Upper lobe of right lung (tissue), 1 donor: ENCODE measurements around the gene FAM131C. TPM values are rescaled to one million over a fixed set of nuclear protein-coding genes. Genes with fewer than 3 reads are reported as not detected.
"Not testable (repeated sequence)": the region's sequence is repeated elsewhere in the genome, so short reads cannot be mapped to it uniquely, and the experiment has no call there.

Source experiments
- ATAC-seq: fragments of 200-7000 bp; cut with Tn5 transposase; one replicate; pipeline ENCODE4 v1.9.1; 2020; ENCODE audit warnings: mild to moderate bottlenecking, moderate library complexity
- DNase-seq: peaks from one replicate; pipeline ENCODE4 v3.0.0-alpha.2; 2020
- H3K27ac ChIP-seq: fragments of 200-600 bp; one replicate; pipeline ENCODE4 v1.8.0; 2022
- H3K27me3 ChIP-seq: fragments of 200-600 bp; one replicate; pipeline ENCODE4 v1.8.0; 2022; ENCODE audit warnings: mild to moderate bottlenecking
- H3K36me3 ChIP-seq: fragments of 200-600 bp; one replicate; pipeline ENCODE4 v1.8.0; 2022
- H3K4me1 ChIP-seq: fragments of 200-600 bp; one replicate; pipeline ENCODE4 v1.8.0; 2022
- H3K4me3 ChIP-seq: fragments of 200-600 bp; one replicate; pipeline ENCODE4 v1.8.0; 2022; ENCODE audit warnings: mild to moderate bottlenecking
- H3K9me3 ChIP-seq: fragments of 200-600 bp; one replicate; pipeline ENCODE4 v1.8.0; 2022
- intact Hi-C: fragments of 100-400 bp; cut with DNase I; formaldehyde crosslinking; loops from one replicate; pipeline ENCODE4 v1.11.0; 2022
- total RNA-seq: library from RNA; stranded (reverse); fragmentation: NEBNext Ultra II Directional; extraction: Animal tissue kit (Norgen Biotek cat#: 25700); gene quantifications from one replicate; pipeline ENCODE4 v1.2.1, GENCODE V29; 2021
- TF ChIP-seq, protein P1 (sequence below): fragments of 200-600 bp; IDR thresholded peaks from one replicate; pipeline ENCODE4 v1.8.0; 2022; ENCODE audit warnings: antibody characterized with exemption
- donor health status: DM: no; HTN: yes; CAD: no; lungs with severe emphysema.

Gene FAM131C
- total RNA-seq, 1 donor from 2014 or later = not detected

DNA sequence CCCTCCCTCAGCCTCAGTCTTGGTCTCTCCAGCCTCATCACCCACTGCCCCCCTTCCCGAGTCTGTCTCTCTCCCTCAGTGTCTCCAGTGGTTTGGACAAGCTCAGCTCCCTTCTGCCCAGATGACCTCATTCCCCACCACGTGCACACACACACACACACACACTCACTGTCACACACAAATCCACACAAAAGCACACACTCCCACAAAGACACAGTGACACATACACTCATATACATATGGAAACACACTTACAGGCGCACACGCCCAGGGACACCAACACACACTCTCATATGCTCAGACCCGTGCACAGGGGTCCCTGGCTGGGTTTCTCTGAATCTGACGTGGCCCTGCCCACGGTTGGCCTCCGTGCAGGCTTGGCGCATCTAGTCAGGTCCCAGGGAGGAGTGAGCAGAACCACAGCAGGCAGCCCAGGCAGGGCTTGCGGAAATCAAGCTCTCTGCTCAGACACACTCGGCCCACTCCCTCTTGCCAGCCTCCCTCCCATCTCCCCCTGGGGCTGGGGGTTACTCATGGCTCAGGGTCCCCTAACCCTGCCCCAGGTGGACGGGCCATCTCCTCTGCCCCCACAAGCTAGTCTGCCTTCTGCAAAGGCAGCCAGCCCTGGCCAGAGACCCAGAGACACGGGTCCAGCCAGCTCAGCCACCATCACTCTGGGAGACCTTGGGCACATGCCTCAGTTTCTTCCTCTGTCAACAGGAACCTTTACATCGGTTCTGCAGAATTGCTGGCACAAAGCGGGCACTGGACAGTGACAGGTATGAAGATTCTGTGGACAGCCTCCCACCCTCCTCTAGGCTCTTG, 38.5 kb upstream of the FAM131C start:
- no peak overlapping the region for H3K27ac ChIP-seq
- peaks cover 7% of the 10 kb centered on the region for H3K9me3 ChIP-seq
- intact Hi-C loops = no loop called here
- no peaks in the 10 kb centered on the region for H3K4me1 ChIP-seq
- ATAC-seq (no peak), DNase-seq (no peak)
- TF ChIP-seq, protein P1, sequence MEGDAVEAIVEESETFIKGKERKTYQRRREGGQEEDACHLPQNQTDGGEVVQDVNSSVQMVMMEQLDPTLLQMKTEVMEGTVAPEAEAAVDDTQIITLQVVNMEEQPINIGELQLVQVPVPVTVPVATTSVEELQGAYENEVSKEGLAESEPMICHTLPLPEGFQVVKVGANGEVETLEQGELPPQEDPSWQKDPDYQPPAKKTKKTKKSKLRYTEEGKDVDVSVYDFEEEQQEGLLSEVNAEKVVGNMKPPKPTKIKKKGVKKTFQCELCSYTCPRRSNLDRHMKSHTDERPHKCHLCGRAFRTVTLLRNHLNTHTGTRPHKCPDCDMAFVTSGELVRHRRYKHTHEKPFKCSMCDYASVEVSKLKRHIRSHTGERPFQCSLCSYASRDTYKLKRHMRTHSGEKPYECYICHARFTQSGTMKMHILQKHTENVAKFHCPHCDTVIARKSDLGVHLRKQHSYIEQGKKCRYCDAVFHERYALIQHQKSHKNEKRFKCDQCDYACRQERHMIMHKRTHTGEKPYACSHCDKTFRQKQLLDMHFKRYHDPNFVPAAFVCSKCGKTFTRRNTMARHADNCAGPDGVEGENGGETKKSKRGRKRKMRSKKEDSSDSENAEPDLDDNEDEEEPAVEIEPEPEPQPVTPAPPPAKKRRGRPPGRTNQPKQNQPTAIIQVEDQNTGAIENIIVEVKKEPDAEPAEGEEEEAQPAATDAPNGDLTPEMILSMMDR = no peak
- no peaks in the 10 kb centered on the region for H3K36me3 ChIP-seq
- no peaks in the 10 kb centered on the region for H3K27me3 ChIP-seq
- H3K4me3 ChIP-seq = no peak overlapping the region

DNA sequence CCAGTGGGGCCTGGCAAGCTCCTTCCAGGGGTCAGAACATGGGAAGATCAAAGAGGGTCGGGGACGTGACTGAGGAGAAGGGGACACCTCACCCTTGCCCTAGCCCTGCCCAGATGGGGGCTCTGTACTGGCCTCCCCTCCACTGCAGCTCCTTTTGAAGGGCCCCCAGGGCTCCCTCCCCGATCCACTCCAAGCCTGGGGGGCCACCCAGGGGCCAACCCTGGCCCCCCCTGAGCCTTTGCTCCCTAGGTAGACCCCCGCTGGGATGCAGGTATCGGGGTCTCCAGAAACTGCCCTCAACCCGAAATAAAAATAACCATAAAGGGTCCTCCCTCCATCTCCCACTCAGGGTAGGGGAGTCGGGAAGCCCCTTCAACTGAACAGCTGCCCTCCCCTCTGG, 37.4 kb upstream of the FAM131C start:
- intact Hi-C loops = no loop called here
- no peak for ATAC-seq
- Histone ChIP-seq H3K27ac (no peak overlapping the region), H3K36me3 (no peaks in the 10 kb centered on the region), H3K27me3 (no peaks in the 10 kb centered on the region), H3K4me3 (no peak overlapping the region), H3K4me1 (no peaks in the 10 kb centered on the region), H3K9me3 (peaks cover 7% of the 10 kb centered on the region)
- no peak for DNase-seq
- TF ChIP-seq, protein P1 = no peak

DNA sequence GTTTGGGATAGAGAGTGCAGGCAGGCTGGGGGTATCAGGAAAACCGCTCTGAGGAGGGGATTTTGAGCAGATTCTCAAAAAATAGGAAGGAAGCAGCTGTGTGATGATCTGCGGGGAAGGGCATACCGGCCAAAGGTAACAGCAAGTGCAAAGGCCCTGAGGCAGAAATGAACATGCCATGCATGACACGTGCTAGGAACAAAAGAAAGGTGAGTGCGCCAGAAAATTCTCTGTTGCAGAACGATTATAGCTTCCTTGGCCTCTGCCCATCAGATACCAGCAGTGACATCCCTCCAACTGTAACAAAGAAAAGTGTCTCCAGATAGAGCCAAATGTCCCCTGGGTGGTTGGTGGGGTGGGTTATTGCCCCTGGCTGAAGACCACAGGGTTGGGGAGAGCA, 37.0 kb upstream of the FAM131C start:
- Histone ChIP-seq H3K27ac (no peak overlapping the region), H3K4me3 (no peak overlapping the region), H3K4me1 (no peaks in the 10 kb centered on the region), H3K9me3 (peaks cover 7% of the 10 kb centered on the region), H3K27me3 (no peaks in the 10 kb centered on the region), H3K36me3 (no peaks in the 10 kb centered on the region)
- TF ChIP-seq, protein P1 = no peak
- ATAC-seq = no peak
- no peak for DNase-seq
- intact Hi-C loops = no loop called here

DNA sequence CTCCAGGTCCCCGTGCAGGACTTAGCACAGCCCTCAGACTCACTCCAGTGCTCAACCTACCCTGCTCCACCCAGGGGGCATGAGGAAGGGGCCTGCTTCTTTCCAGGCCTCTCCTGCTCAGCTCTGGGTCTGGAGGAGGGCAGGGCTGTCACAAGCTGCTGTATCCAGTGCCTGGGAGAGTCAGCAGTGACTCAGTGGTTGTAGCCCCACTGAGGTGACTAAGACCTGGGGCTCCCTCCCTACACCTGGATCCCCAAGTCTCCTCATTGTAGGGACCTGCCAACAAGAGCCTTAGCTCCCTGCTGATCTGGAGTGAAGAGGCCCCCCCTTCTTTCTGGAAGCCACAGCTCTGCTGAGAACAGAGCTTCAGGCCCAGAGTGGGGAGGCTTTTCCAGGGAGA, 36.1 kb upstream of the FAM131C start:
- no peak overlapping the region for H3K4me3 ChIP-seq
- no peak for DNase-seq
- H3K27me3 ChIP-seq = no peaks in the 10 kb centered on the region
- H3K9me3 ChIP-seq = peaks cover 7% of the 10 kb centered on the region
- TF ChIP-seq, protein P1 = no peak
- intact Hi-C loops = no loop called here
- no peak overlapping the region for H3K27ac ChIP-seq
- no peaks in the 10 kb centered on the region for H3K36me3 ChIP-seq
- no peaks in the 10 kb centered on the region for H3K4me1 ChIP-seq
- peak; percentile 22 for ATAC-seq

DNA sequence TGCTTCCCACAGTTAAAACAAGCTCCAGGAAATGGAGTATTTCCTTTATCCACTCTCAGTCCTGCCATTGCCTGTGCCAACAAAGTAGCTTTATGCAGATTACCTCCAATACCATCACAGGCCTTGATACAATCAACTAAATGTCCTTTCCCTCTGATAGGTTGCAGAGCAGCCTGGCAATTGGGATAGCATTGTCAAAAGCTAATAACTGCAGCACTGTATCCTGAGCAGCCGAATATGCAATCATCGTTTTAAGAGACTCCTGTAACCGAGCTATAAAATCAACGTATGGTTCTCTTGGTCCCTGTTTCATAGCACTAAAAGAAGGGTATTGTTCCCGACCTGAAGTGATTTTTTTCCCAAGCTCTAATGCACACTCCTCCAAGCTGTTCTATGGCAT, 33.6 kb upstream of the FAM131C start:
- ATAC-seq, H3K27me3 ChIP-seq, H3K9me3 ChIP-seq, H3K27ac ChIP-seq, DNase-seq, intact Hi-C loops, H3K36me3 ChIP-seq, H3K4me3 ChIP-seq, H3K4me1 ChIP-seq: not testable (repeated sequence)

DNA sequence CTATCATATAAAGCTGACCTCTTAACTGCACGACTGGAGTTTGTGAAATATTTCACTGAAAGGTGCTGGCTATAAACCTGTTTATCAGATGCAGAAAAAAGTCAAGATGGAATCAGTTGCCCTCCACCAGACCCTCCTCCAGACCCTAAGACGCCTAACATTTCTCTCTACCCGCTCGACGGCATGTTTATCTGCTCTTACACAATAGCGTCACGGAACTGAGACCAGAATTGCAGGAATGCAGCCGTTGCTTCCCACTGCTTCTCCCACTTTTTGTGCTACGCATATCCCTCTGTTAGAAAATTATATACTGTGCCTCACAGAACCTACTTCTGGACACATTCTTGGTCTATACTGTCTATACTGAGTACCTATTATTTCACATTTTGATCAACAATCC, 28.2 kb upstream of the FAM131C start:
- DNase-seq = no peak

More for the DNA sequence above, 28.2 kb upstream of the FAM131C start:
- Histone ChIP-seq H3K9me3 (no peaks in the 10 kb centered on the region), H3K4me3 (no peak overlapping the region), H3K27me3 (no peaks in the 10 kb centered on the region), H3K4me1 (no peaks in the 10 kb centered on the region), H3K36me3 (no peaks in the 10 kb centered on the region), H3K27ac (no peak overlapping the region)
- intact Hi-C loops = no loop called here
- ATAC-seq = no peak
- TF ChIP-seq, protein P1 = no peak
